AG20443 (cell line): Measurements from ENCODE around the gene NCCRP1.

ENCODE experiments used
- DNase-seq: peaks from one replicate; pipeline ENCODE4 v3.0.0; 2012; ENCODE audit warnings: low spot score, mixed read lengths

NCCRP1 gene

DNA sequence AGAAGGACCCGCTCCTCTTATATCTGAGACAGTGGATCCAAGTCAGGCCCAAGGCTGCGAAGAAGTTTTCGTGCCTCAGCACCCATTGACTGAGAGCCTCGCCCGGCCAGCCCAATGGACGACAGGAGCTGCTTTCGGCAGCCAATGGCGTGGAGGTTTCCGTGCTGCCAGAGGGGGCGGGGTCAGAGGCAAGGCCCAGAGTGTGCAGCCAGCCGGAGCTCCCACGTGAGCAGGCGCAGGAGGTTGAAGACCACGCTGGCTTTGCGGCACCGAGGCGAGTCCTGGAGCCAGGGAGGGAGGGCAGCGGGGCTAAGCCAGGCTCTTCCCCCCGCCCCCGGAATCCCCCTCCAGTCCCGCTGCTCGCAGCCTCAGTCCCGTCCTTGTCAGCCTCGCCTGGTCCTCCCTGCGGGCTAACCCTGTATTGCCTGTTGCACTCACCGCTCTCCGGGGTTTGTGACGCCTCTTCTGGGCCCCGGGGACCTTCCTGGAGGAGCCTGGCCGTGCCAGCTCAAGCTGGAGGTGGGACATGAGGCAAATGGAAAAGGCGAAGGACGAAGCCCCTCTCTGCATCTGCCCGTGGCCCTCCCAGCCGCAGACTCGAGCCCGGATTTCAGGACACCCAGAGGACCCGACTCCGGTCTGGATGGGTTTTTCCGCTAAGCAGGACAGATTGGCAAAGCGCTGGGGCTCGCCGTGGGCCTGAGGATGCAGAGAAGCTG is 50.3 kb downstream of the NCCRP1 start:
- DNase-seq = peak; percentile 39

DNA sequence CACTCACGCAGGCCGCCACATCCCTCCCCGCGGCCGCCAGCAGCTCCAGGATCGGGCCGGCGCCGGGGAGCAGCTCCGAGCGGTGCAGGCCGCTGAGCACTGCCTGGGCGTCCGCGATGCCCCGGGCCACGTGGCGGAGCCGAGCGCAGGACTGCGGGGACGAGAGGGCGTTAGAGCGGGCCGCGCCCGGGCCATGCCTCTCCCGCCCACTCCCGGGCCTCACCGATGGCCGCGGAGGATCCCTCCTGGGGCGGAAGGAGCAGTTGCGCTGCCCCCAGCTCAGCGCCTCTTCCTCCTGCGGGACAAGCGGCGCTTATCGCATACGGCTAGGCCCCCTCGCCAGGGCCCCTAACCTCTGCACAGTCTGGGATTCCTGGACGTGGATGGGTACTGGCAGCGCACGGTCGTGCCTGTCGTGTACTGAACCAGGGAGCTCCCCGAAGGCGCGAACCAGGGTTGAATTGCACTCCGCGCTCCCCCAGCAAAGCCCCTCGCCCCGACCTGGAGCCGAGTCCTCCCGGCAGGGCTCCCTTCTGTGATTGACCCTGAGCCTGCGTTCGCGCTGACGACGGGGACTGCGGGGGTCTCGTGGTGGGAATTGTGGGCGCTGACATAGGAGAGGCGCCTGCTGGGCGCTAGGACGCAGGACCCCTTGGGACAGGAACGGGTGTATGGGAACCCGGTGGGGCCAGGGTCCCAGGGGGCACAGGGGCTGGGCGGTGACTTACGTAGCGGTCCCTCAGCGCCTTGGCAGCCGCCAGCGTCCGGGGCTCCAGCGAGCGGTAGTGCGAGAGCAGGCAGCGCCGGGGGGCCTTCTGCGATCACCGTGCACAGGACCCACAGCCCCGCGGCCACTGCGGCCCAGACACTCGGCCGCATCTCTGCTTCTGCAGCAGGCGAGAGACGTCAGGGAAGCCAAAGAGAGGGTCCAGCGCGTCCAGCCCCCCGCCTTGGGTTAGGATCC is 51.2 kb downstream of the NCCRP1 start:
- DNase-seq = peak; percentile 56

DNA sequence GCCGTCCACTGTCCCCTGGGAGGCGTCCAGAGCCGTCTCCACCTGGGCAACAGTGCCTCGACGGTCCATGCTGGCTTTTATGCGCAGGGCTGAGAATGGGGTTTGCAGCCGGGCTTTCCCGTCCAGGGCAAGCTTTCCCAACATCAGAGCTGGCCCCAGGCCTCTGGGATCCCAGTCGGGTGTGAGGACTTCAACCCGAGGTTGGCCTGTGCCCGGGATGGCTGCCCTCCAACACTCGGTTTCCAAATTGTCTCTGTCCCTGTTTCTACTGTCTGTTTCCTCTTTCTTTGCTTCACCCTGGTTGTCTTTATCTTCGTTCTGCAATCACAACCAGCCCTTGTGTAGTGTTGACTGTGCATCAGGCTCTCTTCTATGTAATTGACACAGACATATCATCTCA is 52.0 kb downstream of the NCCRP1 start, which contains the start of gene IFNL4:
IFNL4 (minus strand) TSS at position 51 of the 400 bp plus-strand sequence.
- DNase-seq = no peak

DNA sequence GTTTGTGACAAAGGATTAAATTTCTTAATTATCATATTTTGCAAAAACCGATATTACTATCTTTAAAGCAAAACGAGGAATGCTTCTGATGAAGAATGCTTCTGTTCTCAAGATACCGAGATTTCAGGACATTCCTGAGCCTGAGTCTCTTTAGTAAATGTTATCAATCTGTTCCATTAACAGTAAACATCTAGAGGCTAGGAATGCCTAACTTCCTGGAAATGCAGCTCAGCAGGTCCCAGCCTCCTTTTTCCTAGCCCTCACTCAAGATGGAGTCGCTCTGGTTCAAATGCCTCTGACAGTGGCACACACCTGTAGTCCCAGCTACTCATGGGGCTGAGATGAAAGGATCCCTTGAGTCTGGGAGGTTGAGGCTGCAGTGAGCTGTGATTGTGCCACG is 54.3 kb downstream of the NCCRP1 start:
- DNase-seq = no peak
